SK-N-SH treated with all-trans-retinoic acid at 6 μM for 48 hours (cell line): ENCODE data around the gene FXYD6.
A peak's percentile ranks its signal among the peaks of the same experiment; 100 is the strongest.

Experiments used
- ATAC-seq: fragments of 200-7000 bp; cut with Tn5 transposase; 3 replicates; pipeline ENCODE4 v1.9.1; 2020; ENCODE audit warnings: mild to moderate bottlenecking, moderate library complexity
- BACH2 ChIP-seq: fragments of 250-450 bp; sonication (Bioruptor Pico); IDR thresholded peaks from 2 replicates; pipeline ENCODE4 v1.9.0; 2021; ENCODE audit warnings: mild to moderate bottlenecking, borderline replicate concordance
- CSDC2 ChIP-seq: fragments of 250-450 bp; sonication (Bioruptor Pico); IDR thresholded peaks from 2 replicates; pipeline ENCODE4 v1.5.0; 2020; ENCODE audit warnings: mild to moderate bottlenecking, moderate library complexity
- CSRNP3 ChIP-seq: fragments of 250-450 bp; sonication (Bioruptor Pico); IDR thresholded peaks from 2 replicates; pipeline ENCODE4 v1.5.1; 2021; ENCODE audit warnings: mild to moderate bottlenecking, moderate library complexity
- ESRRG ChIP-seq: fragments of 250-450 bp; sonication (Bioruptor Pico); IDR thresholded peaks from 2 replicates; pipeline ENCODE4 v1.6.1; 2021; ENCODE audit warnings: mild to moderate bottlenecking
- GLIS3 ChIP-seq: fragments of 250-450 bp; sonication (Bioruptor Pico); IDR thresholded peaks from 2 replicates; pipeline ENCODE4 v1.5.0; 2020; ENCODE audit warnings: mild to moderate bottlenecking, moderate library complexity
- PATZ1 ChIP-seq: fragments of 250-450 bp; sonication (Bioruptor Pico); IDR thresholded peaks from 2 replicates; pipeline ENCODE4 v1.8.0; 2020; ENCODE audit warnings: mild to moderate bottlenecking, moderate library complexity, borderline replicate concordance
- POU6F1 ChIP-seq: fragments of 250-450 bp; sonication (Bioruptor Pico); IDR thresholded peaks from 2 replicates; pipeline ENCODE4 v1.8.0; 2021; ENCODE audit warnings: low read depth, mild to moderate bottlenecking, moderate library complexity, borderline replicate concordance
- RARB ChIP-seq: fragments of 250-450 bp; sonication (Bioruptor Pico); IDR thresholded peaks from 2 replicates; pipeline ENCODE4 v1.8.0; 2021; ENCODE audit warnings: mild to moderate bottlenecking, moderate library complexity
- TCF4 ChIP-seq: fragments of 250-450 bp; sonication (Bioruptor Pico); IDR thresholded peaks from 2 replicates; pipeline ENCODE4 v1.8.0; 2021; ENCODE audit warnings: mild to moderate bottlenecking, moderate library complexity, borderline replicate concordance
- TOX ChIP-seq: fragments of 250-450 bp; sonication (Bioruptor Pico); IDR thresholded peaks from 2 replicates; pipeline ENCODE4 v1.8.0; 2021; ENCODE audit warnings: mild to moderate bottlenecking, moderate library complexity, borderline replicate concordance
- TSHZ2 ChIP-seq: fragments of 250-450 bp; sonication (Bioruptor Pico); IDR thresholded peaks from 2 replicates; pipeline ENCODE4 v1.5.0; 2020; ENCODE audit warnings: mild to moderate bottlenecking, moderate library complexity
- ZC3H10 ChIP-seq: fragments of 250-450 bp; sonication (Bioruptor Pico); IDR thresholded peaks from 2 replicates; pipeline ENCODE4 v1.5.1; 2021; ENCODE audit warnings: mild to moderate bottlenecking, moderate library complexity
- ZFP30 ChIP-seq: fragments of 450-650 bp; formaldehyde crosslinking; IDR thresholded peaks from 2 replicates; pipeline ENCODE4 v1.5.0; 2022; ENCODE audit warnings: mild to moderate bottlenecking, moderate library complexity
- ZNF565 ChIP-seq: fragments of 450-650 bp; formaldehyde crosslinking; conservative IDR thresholded peaks from 2 replicates; pipeline ENCODE4 v1.5.0; 2020; ENCODE audit warnings: low read depth, mild to moderate bottlenecking, moderate library complexity
- ZNF70 ChIP-seq: fragments of 450-650 bp; formaldehyde crosslinking; IDR thresholded peaks from 2 replicates; pipeline ENCODE4 v1.5.0; 2020; ENCODE audit warnings: mild to moderate bottlenecking, moderate library complexity

The FXYD6 gene

GRCh38 chr11:117817368-117818040 is 59.0 kb downstream of the FXYD6 start:
- ATAC-seq = peak; percentile 85
- TF ChIP-seq ESRRG (CRISPR knock-in tag) = no peak
- TF ChIP-seq TCF4 (CRISPR knock-in tag) = no peak
- TF ChIP-seq RARB = no peak
- no peak for TF ChIP-seq ZNF565
- TF ChIP-seq CSDC2 (CRISPR knock-in tag) = no peak
- TF ChIP-seq ZFP30 (CRISPR knock-in tag) = no peak
- TF ChIP-seq GLIS3 (CRISPR knock-in tag) = no peak
- TF ChIP-seq BACH2 (CRISPR knock-in tag) = no peak
- no peak for TF ChIP-seq TSHZ2
- TF ChIP-seq ZC3H10 = no peak
- no peak for TF ChIP-seq POU6F1 (CRISPR knock-in tag)
- TF ChIP-seq, all 23 proteins: peak for 0

GRCh38 chr11:117816846-117817367 is 59.6 kb downstream of the FXYD6 start:
- no peak for TF ChIP-seq TCF4 (CRISPR knock-in tag)
- no peak for TF ChIP-seq GLIS3 (CRISPR knock-in tag)
- TF ChIP-seq ZNF565 = no peak
- no peak for ATAC-seq

- TF ChIP-seq PATZ1 (CRISPR knock-in tag) = no peak
- TF ChIP-seq CSRNP3 (CRISPR knock-in tag) = no peak
- TF ChIP-seq POU6F1 (CRISPR knock-in tag) = no peak
- TF ChIP-seq BACH2 (CRISPR knock-in tag) = no peak
- no peak for TF ChIP-seq ESRRG (CRISPR knock-in tag)
- no peak for TF ChIP-seq CSDC2 (CRISPR knock-in tag)
- TF ChIP-seq ZFP30 (CRISPR knock-in tag) = no peak
- peak; percentile 49 for ATAC-seq
Measured at GRCh38 chr11:117816151-117816741, 60.2 kb downstream of the FXYD6 start.

- TF ChIP-seq ZNF70 (CRISPR knock-in tag) (no peak), TOX (no peak)
- no peak for ATAC-seq
Measured at GRCh38 chr11:117815262-117815803, 61.1 kb downstream of the FXYD6 start.
